Lower leg skin (tissue), 4 donors: ENCODE data around the gene JPH3. TPM values are rescaled to one million over a fixed set of nuclear protein-coding genes. Genes with fewer than 3 reads are reported as not detected.
"Not testable (repeated sequence)": the region's sequence is repeated elsewhere in the genome, so short reads cannot be mapped to it uniquely, and the experiment has no call there.

Experiments
- DNase-seq, 2 donors: peaks; one replicate each; pipeline ENCODE4 v3.0.0-alpha.2; 2019; ENCODE audit warnings: low spot score in 2 of 2
- H3K4me3 ChIP-seq: fragments of 200-600 bp; sonication (generic); 2 replicates; pipeline ENCODE4 v1.5.1; 2017; ENCODE audit warnings: mild to moderate bottlenecking, low read depth; ENCODE audit not compliant: poor library complexity, severe bottlenecking
- CTCF ChIP-seq, 3 donors: fragments of 450-650 bp; IDR thresholded peaks; one replicate each; pipeline ENCODE4 v1.5.1; 2016; ENCODE audit warnings: antibody characterized with exemption in 3 of 3, mild to moderate bottlenecking in 3 of 3, moderate library complexity in 2 of 3
- POLR2A ChIP-seq, 2 donors: fragments of 450-650 bp; IDR thresholded peaks; one replicate each; pipeline ENCODE4 v1.6.1; 2016 to 2017; ENCODE audit warnings: antibody characterized with exemption in 2 of 2, mild to moderate bottlenecking in 1 of 2, moderate library complexity in 1 of 2
- WGBS, 2 donors: methylation state at CpG; one replicate each; pipeline ENCODE4 v1.1.5; 2018; 5-methylcytosine and 5-hydroxymethylcytosine counted together
- intact Hi-C: fragments of 100-400 bp; cut with DNase I; formaldehyde crosslinking; loops from one replicate; pipeline ENCODE4 v1.15.0; 2023; ENCODE audit warnings: low total_unique reads
- total RNA-seq, 4 donors: library from RNA; depleted of rRNA; stranded (reverse); fragments of >200 nt; gene quantifications; one replicate each; pipeline ENCODE4 v1.1.0, GENCODE V29; 2016

Gene JPH3
- total RNA-seq, 4 donors from 2014 or later: not detected

DNA sequence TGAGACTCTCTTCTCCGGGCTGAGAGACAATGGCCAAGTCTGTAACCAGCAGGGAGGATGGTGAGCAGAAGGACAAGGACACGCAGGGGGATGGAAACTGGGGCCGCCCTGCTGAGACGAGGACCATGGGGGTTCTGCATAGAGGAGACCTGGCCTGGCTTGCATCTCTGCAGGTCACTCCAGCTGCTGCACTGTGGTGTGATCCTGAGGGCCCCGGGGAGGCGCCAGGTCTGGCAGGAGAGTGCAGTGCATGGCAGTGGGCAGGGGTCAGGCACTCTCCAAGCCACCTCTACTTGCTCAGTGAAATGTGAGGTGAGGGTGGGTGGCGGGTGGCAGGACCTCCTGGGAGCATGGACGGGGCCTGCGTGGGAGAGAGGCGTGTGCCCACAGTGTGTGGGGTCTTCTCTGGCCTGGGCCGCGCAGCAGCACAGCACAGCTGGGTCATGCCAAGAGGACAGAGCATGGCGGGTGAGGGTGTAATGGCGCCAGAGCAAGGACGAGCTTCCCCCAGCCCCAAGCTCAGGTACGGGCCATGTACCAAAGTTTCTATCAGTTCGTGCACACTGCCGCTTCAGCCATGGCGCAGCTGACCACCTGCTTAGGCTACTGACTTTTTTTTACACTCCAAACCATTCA is 120.4 kb downstream of the JPH3 start:
- H3K4me3 ChIP-seq: no peak overlapping the region
- 92 to 96% methylated on average over 18 of the region's 19 CpGs for WGBS, 2 donors
- intact Hi-C loops: no loop called here
- no peak for DNase-seq
- TF ChIP-seq CTCF (IDR thresholded peaks at IDR 0.05): no peak
- TF ChIP-seq POLR2A (IDR thresholded peaks at IDR 0.05): no peak

DNA sequence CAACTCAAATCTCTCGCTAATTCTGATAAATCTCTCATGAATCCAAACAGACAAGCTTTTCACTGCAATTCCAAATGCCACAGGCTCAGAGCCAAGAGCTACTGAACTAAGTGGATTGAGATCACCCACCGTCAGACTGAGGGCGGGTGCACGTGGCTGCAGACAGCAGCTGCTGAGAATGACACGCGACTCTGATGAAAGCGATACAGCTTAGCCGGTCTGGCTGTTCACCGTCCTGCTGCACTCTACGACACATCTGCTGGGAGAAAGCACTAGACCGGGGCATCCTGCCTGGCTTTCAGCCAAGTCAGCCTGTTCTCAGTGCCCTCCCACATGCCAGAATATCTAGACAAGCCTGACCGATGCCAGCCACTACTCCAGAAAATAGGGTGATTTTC is 120.9 kb downstream of the JPH3 start:
- intact Hi-C loops: no loop called here
- WGBS, 2 donors: 61 to 67% methylated on average over 9 to 12 of the region's 12 CpGs
- H3K4me3 ChIP-seq: no peak overlapping the region
- TF ChIP-seq CTCF (IDR thresholded peaks at IDR 0.05) (no peak), POLR2A (IDR thresholded peaks at IDR 0.05) (no peak)
- DNase-seq: peak in 1 of 2 donors; percentile 24

DNA sequence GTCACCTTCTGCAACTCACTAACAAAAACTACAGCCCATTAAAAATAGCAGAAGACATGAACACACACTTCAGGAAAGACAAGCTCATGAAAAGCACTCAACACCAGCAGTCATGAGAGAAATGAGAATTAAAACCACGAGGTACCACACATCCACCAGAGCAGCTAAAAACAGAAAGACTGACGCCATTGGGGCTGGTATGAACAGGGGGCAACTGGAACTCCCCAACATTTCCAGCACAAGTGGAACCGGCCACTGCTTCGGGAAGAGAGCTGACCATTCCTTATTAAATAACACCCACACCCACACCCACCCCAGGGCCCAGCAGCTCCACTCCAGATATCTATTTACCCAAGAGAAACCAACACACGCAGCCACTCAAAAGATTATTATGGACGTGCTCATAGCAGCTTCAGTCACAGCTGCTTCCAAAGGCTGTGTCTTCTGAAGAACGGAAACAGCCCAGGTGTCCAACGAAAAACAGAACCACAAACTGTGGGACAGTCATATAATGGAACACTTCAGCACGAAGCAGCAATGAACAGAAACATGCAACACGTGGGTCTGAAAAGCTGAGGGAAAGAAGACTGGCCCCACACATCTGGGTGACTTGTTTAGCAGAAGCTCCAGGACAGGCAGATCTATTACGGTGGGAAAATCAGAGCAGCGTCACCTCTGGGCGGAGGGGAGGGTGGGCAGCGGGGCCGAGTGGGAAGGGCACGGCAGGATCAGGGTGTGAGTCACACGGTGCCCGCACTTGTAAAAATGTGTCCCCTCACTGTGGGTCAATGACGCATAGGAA is 122.4 kb downstream of the JPH3 start:
- 88 to 90% methylated on average over 19 of the region's 19 CpGs for WGBS, 2 donors
- H3K4me3 ChIP-seq: no peak overlapping the region
- TF ChIP-seq POLR2A (IDR thresholded peaks at IDR 0.05): no peak
- TF ChIP-seq CTCF (IDR thresholded peaks at IDR 0.05): no peak
- intact Hi-C loops: no loop called here
- DNase-seq: no peak

DNA sequence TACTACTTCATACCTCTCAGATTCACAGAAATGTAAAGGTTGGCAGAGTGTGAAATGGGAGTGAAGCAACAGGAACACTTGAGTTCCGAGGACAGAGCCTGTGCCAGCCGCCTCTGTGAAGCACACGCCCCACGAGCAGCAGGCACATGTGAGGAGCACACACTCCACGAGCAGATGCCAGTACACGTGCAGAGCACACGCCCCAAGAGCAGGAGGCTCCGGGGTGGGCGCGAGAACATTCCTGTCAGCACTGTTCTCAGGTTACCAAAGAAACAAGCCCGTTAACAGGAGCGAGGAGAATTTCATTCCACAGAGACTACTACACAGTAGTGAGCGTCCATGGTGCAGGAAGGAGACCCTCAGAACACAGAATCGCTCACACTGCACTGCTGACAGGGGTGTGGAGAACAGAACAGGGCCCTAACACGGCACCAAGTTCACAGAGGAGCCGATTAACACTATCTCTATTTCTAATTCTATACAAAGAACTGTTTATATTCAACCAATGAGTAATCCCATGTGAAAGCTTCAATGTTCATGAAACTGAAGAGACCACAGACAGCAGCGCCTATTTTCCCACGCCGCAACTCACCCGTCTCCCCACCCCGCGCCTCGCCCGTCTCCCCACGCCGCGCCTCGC is 123.4 kb downstream of the JPH3 start:
- DNase-seq: no peak
- no peak overlapping the region for H3K4me3 ChIP-seq
- TF ChIP-seq CTCF (IDR thresholded peaks at IDR 0.05): no peak
- TF ChIP-seq POLR2A (IDR thresholded peaks at IDR 0.05): no peak
- 74 to 78% methylated on average over 28 of the region's 28 CpGs for WGBS, 2 donors
- intact Hi-C loops: no loop called here

- H3K4me3 ChIP-seq, intact Hi-C loops: not testable (repeated sequence)
- WGBS, 2 donors: 97% methylated on average over 14 to 24 of the region's 40 CpGs
Measured at GRCh38 chr16:87726577-87726976, 124.3 kb downstream of the JPH3 start.

DNA sequence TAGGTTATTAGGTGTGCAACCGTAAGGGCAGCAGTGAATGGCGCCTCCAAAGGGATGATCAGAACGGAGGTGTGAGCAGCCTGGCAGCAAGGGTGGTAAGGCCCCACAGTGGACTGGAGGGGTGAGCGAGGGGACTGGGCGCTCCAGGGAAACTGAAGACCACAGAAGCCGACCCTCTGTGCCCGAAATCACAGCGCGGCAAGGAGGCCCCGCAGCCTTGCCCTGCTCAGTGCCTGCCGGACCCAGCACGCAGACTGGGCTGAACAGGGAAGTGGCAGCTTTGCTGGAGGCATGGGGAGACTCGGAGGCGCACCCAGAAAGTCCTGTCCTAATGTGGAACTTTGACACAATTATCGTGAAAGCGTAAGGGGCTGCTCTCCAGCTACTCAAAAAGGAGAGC is 125.0 kb downstream of the JPH3 start:
- intact Hi-C loops: no loop called here
- TF ChIP-seq CTCF (IDR thresholded peaks at IDR 0.05) (no peak), POLR2A (IDR thresholded peaks at IDR 0.05) (no peak)
- no peak for DNase-seq
- no peak overlapping the region for H3K4me3 ChIP-seq
- 95 to 96% methylated on average over 16 of the region's 16 CpGs for WGBS, 2 donors

More at GRCh38 chr16:87726577-87726976, 124.3 kb downstream of the JPH3 start:
- not testable (repeated sequence) for DNase-seq
